ENCODE measurements around the gene ZNF521. TPM values are rescaled to one million over a fixed set of nuclear protein-coding genes. Genes with fewer than 3 reads are reported as not detected.

ZNF521 gene
- total and polyA plus RNA-seq, 9 donors = 24.3 to 51.3 (median 44.1) TPM

DNA sequence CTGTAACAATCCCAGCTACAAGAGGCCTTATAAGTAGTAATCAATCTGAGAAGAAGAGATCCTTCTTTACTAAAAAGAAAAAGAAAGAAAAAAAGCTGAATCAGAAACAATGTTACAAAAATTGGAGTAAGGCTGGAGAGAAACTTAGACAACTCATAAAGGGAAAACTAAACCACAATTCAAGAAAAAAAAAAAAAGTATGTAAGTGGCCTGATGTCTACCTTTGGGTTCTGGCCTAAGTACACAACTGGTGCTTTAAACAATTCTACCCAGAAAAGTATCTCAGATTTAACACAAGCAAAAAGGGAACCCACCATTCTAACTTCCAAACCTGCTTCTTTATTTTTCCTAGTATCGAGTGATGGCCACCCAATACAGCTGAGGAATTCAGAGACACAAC, 45.3 kb downstream of the ZNF521 start:
- intact Hi-C loops (cut with DNase I) = no loop called here
- TF ChIP-seq, protein P1, sequence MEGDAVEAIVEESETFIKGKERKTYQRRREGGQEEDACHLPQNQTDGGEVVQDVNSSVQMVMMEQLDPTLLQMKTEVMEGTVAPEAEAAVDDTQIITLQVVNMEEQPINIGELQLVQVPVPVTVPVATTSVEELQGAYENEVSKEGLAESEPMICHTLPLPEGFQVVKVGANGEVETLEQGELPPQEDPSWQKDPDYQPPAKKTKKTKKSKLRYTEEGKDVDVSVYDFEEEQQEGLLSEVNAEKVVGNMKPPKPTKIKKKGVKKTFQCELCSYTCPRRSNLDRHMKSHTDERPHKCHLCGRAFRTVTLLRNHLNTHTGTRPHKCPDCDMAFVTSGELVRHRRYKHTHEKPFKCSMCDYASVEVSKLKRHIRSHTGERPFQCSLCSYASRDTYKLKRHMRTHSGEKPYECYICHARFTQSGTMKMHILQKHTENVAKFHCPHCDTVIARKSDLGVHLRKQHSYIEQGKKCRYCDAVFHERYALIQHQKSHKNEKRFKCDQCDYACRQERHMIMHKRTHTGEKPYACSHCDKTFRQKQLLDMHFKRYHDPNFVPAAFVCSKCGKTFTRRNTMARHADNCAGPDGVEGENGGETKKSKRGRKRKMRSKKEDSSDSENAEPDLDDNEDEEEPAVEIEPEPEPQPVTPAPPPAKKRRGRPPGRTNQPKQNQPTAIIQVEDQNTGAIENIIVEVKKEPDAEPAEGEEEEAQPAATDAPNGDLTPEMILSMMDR (IDR thresholded peaks at IDR 0.05) = no peak
- TF ChIP-seq EP300 (IDR thresholded peaks at IDR 0.05) (no peak), POLR2A (IDR thresholded peaks at IDR 0.05) (no peak)
- no peak for DNase-seq
- Histone ChIP-seq H3K4me1 (ENCODE audit: insufficient read depth) (no peaks in the 10 kb centered on the region), H3K9me3 (no peaks in the 10 kb centered on the region), H3K4me3 (no peak overlapping the region), H3K27me3 (no peaks in the 10 kb centered on the region), H3K27ac (no peak overlapping the region), H3K36me3 (no peaks in the 10 kb centered on the region)
- WGBS, 3 donors = 96 to 100% (median 98%) methylated on average over 1 of the region's 1 CpG

DNA sequence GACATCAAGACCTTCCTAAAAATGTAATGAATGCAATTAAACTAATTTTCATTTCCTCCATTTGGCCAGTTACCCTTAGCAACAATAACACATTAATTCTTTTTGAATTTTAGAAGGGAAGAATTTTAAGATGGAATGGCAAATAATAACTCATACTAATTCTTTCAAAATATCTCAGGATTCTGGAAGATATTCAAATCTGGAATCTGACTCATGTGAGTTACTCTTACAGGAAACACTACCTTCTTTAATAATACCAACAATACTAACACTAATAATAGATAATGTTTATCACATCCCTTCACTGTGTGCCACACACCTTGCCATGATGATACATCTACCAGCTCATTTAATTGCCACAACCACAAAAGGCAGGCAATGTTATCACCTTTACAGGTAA, 46.4 kb downstream of the ZNF521 start:
- no peak overlapping the region for H3K27ac ChIP-seq
- intact Hi-C loops (cut with DNase I) = no loop called here
- DNase-seq = no peak
- TF ChIP-seq, protein P1 (IDR thresholded peaks at IDR 0.05) = no peak
- TF ChIP-seq POLR2A (IDR thresholded peaks at IDR 0.05) (no peak), EP300 (IDR thresholded peaks at IDR 0.05) (no peak)
- no peak overlapping the region for H3K4me3 ChIP-seq
- no peaks in the 10 kb centered on the region for H3K27me3 ChIP-seq
- no peaks in the 10 kb centered on the region for H3K36me3 ChIP-seq
- H3K9me3 ChIP-seq = no peaks in the 10 kb centered on the region
- no peaks in the 10 kb centered on the region for H3K4me1 ChIP-seq (ENCODE audit: insufficient read depth)

DNA sequence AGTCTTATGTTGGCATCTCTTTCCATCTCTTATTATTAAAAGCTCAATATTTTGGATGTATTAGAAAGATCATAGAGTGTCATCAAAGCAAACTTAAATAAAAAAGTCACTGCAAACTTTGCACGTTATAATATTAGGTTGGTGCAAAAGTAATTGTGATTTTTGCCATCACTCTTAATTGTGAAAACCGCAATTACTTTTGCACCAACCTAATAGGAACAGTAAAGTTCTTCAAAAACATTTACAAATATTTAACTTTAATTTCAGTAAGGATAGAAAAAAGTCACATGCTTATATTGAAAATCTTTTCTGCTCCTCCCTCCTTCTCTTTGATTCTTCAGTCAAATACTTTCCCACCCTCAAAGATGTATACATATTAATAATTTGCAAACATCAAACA, 51.5 kb downstream of the ZNF521 start:
- no peak overlapping the region for H3K4me3 ChIP-seq
- no peak overlapping the region for H3K27ac ChIP-seq
- H3K9me3 ChIP-seq = no peaks in the 10 kb centered on the region
- TF ChIP-seq POLR2A (IDR thresholded peaks at IDR 0.05) (no peak), EP300 (IDR thresholded peaks at IDR 0.05) (no peak)
- TF ChIP-seq, protein P1 (IDR thresholded peaks at IDR 0.05) = no peak
- WGBS, 3 donors = 90 to 92% (median 92%) methylated on average over 2 of the region's 2 CpGs
- H3K27me3 ChIP-seq = no peaks in the 10 kb centered on the region
- H3K4me1 ChIP-seq (ENCODE audit: insufficient read depth) = no peaks in the 10 kb centered on the region
- H3K36me3 ChIP-seq = no peaks in the 10 kb centered on the region
- DNase-seq = no peak
- intact Hi-C loops (cut with DNase I) = no loop called here

DNA sequence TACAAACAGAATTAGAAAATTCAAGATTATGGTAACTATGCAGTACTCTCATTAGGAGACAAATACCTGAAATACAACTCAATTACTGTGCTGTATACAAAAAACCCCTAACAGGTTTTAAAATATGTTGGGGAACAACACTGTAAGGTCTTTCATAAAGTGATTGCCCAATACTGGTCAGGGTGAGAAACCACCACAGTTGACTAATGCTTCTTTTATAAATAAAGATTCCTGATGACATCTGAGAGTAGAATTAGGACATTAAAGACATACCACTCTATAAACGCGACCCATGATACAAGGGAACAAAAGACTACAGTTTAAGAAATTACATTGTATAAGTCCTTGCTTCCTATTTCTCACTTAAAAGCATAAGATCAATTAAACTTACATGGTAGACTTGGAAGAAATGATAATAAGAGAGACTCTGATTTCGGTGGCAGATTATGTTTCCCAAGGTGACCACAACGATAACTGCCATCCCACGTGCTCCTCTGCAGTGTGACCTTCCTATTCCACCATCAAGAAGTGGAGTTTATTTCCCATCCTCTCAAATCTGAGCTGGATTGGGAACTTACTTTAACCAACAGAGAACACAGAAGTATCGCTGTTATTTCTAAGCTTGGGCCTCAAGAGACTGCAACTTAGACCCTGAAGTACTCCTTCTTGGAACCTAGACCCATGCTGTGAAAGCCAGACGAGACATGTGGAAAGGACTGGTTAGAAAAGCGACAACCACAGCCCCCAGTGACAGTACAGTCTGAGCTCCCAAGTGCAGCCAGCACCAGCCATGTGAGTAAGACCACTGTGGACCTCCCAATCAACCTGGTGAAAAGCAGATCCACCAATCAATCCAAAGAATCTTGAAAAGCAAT, 52.3 kb downstream of the ZNF521 start:
- TF ChIP-seq, protein P1 (IDR thresholded peaks at IDR 0.05) = no peak
- no peak for TF ChIP-seq POLR2A (IDR thresholded peaks at IDR 0.05)
- no peak for TF ChIP-seq EP300 (IDR thresholded peaks at IDR 0.05)
- Histone ChIP-seq H3K4me1 (ENCODE audit: insufficient read depth) (no peaks in the 10 kb centered on the region), H3K27me3 (no peaks in the 10 kb centered on the region), H3K9me3 (no peaks in the 10 kb centered on the region), H3K4me3 (no peak overlapping the region), H3K36me3 (no peaks in the 10 kb centered on the region), H3K27ac (no peak overlapping the region)
- intact Hi-C loops (cut with DNase I) = no loop called here
- DNase-seq = no peak
- 85 to 92% (median 90%) methylated on average over 8 of the region's 8 CpGs for WGBS, 3 donors
